ENCODE data around the gene RAB40B.

Gene RAB40B

GRCh38 chr17:82670661-82671450 is 27.6 kb downstream of the RAB40B start:
- H3K9me3 ChIP-seq (ENCODE audit: insufficient read depth, low read length), result no peaks in the 10 kb centered on the region
- TF ChIP-seq, protein P1, sequence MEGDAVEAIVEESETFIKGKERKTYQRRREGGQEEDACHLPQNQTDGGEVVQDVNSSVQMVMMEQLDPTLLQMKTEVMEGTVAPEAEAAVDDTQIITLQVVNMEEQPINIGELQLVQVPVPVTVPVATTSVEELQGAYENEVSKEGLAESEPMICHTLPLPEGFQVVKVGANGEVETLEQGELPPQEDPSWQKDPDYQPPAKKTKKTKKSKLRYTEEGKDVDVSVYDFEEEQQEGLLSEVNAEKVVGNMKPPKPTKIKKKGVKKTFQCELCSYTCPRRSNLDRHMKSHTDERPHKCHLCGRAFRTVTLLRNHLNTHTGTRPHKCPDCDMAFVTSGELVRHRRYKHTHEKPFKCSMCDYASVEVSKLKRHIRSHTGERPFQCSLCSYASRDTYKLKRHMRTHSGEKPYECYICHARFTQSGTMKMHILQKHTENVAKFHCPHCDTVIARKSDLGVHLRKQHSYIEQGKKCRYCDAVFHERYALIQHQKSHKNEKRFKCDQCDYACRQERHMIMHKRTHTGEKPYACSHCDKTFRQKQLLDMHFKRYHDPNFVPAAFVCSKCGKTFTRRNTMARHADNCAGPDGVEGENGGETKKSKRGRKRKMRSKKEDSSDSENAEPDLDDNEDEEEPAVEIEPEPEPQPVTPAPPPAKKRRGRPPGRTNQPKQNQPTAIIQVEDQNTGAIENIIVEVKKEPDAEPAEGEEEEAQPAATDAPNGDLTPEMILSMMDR (IDR thresholded peaks at IDR 0.05; ENCODE audit: low read depth, low read length), result no peak
- no peak for TF ChIP-seq EZH2phosphoT487 (IDR thresholded peaks at IDR 0.05; ENCODE audit: low read depth)
- no peaks in the 10 kb centered on the region for H4K20me1 ChIP-seq (ENCODE audit: insufficient read depth, low read length)
- H3K4me3 ChIP-seq (ENCODE audit: low read length), result no peak overlapping the region
- no peak overlapping the region for H3K9ac ChIP-seq (ENCODE audit: low read length)
- H3K4me2 ChIP-seq (ENCODE audit: low read length), result no peak overlapping the region
- peaks cover 3% of the 10 kb centered on the region for H3K36me3 ChIP-seq (replicated peaks; ENCODE audit: low read depth, low read length)
- H3K4me1 ChIP-seq (ENCODE audit: low read length), result peaks cover 5% of the 10 kb centered on the region
- no peak overlapping the region for H2AFZ ChIP-seq (ENCODE audit: low read depth, low read length)
- no peaks in the 10 kb centered on the region for H3K27me3 ChIP-seq (ENCODE audit: low read depth, low read length)
- no peaks in the 10 kb centered on the region for H3K79me2 ChIP-seq (ENCODE audit: low read length)
- H3K27ac ChIP-seq (ENCODE audit: low read length), result no peak overlapping the region

DNA sequence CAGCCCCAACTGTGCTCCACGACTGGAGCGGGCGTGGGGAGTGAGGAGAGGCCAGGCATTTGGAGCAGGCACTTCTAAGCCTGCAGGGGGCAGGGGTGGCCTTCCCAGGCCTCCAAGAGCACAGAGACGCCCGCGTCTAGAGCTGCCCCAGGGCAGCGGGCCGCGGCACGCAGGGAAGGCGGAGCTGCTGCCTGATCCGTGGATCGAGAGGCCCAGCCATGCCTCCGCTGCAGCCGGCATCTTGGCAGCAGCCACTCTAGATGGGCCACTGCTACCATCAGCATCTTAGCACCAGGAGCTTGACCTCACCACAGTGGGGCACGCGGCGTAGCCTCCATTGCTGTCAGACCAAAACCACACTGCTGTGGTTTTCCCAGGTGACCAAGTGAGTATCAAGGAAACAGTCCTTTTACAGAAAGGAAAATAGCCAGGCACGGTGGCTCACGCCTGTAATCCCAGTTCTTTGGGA is 29.8 kb downstream of the RAB40B start:
- Histone ChIP-seq H3K79me2 (ENCODE audit: low read length) (no peaks in the 10 kb centered on the region), H4K20me1 (ENCODE audit: insufficient read depth, low read length) (no peaks in the 10 kb centered on the region), H3K9ac (ENCODE audit: low read length) (peak overlapping the region; percentile 72), H3K4me2 (ENCODE audit: low read length) (peak overlapping the region; percentile 100), H3K4me1 (ENCODE audit: low read length) (peaks cover 5% of the 10 kb centered on the region), H2AFZ (ENCODE audit: low read depth, low read length) (peak overlapping the region; percentile 92), H3K4me3 (ENCODE audit: low read length) (peak overlapping the region; percentile 89), H3K27me3 (ENCODE audit: low read depth, low read length) (no peaks in the 10 kb centered on the region), H3K9me3 (ENCODE audit: insufficient read depth, low read length) (no peaks in the 10 kb centered on the region), H3K36me3 (replicated peaks; ENCODE audit: low read depth, low read length) (peaks cover 3% of the 10 kb centered on the region), H3K27ac (ENCODE audit: low read length) (peak overlapping the region; percentile 20; the same call in 1 of the 2 replicates)
- TF ChIP-seq, protein P1 (IDR thresholded peaks at IDR 0.05; ENCODE audit: low read depth, low read length), result peak; percentile 80
- TF ChIP-seq EZH2phosphoT487 (IDR thresholded peaks at IDR 0.05; ENCODE audit: low read depth), result no peak

DNA sequence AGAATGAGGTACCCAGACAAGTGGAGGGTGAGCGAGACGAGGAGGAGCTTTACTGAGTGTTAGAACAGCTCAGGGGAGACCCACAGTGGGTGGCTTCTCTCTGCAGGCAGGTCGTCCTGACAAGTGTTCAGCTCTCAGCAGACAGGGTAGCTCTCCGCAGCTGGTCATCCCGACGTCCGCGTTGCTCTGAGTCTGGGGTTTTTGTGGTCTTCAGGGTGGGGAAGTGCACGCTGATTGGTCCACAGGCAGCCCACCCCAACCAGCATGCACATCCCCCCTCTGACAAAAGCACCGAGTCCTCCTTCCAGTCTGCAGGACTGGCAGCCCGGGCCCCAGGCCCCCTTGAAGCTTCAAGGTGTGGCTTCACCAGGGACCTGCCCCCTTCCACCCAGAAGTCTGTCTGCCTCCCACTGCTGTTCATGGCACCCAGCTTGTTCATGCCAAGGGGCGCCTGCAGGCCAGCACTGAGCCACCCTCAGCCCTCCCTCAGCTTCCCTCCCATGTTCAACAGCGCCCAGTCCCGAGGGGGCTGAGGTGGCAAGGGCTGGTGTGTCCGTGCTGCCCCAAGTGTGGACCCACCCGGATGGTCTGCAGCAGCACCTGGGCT is 30.4 kb downstream of the RAB40B start:
- no peak overlapping the region for H3K27ac ChIP-seq (ENCODE audit: low read length)
- H3K4me1 ChIP-seq (ENCODE audit: low read length), result peaks cover 5% of the 10 kb centered on the region
- no peaks in the 10 kb centered on the region for H3K79me2 ChIP-seq (ENCODE audit: low read length)
- no peaks in the 10 kb centered on the region for H4K20me1 ChIP-seq (ENCODE audit: insufficient read depth, low read length)
- H3K9ac ChIP-seq (ENCODE audit: low read length), result no peak overlapping the region; the same call in 1 of the 2 replicates
- H3K4me2 ChIP-seq (ENCODE audit: low read length), result peak overlapping the region; percentile 100
- no peaks in the 10 kb centered on the region for H3K36me3 ChIP-seq (replicated peaks; ENCODE audit: low read depth, low read length)
- H3K9me3 ChIP-seq (ENCODE audit: insufficient read depth, low read length), result no peaks in the 10 kb centered on the region
- TF ChIP-seq, protein P1 (IDR thresholded peaks at IDR 0.05; ENCODE audit: low read depth, low read length), result no peak
- TF ChIP-seq EZH2phosphoT487 (IDR thresholded peaks at IDR 0.05; ENCODE audit: low read depth), result no peak
- no peak overlapping the region for H2AFZ ChIP-seq (ENCODE audit: low read depth, low read length)
- H3K4me3 ChIP-seq (ENCODE audit: low read length), result peak overlapping the region; percentile 89
- H3K27me3 ChIP-seq (ENCODE audit: low read depth, low read length), result no peaks in the 10 kb centered on the region

GRCh38 chr17:82667668-82668000 is 30.9 kb downstream of the RAB40B start:
- Histone ChIP-seq H3K9me3 (ENCODE audit: insufficient read depth, low read length) (no peaks in the 10 kb centered on the region), H3K79me2 (ENCODE audit: low read length) (no peaks in the 10 kb centered on the region), H3K9ac (ENCODE audit: low read length) (no peak overlapping the region), H3K4me2 (ENCODE audit: low read length) (no peak overlapping the region), H2AFZ (ENCODE audit: low read depth, low read length) (no peak overlapping the region), H3K27me3 (ENCODE audit: low read depth, low read length) (no peaks in the 10 kb centered on the region), H3K27ac (ENCODE audit: low read length) (no peak overlapping the region), H3K36me3 (replicated peaks; ENCODE audit: low read depth, low read length) (no peaks in the 10 kb centered on the region), H4K20me1 (ENCODE audit: insufficient read depth, low read length) (no peaks in the 10 kb centered on the region), H3K4me1 (ENCODE audit: low read length) (peaks cover 5% of the 10 kb centered on the region), H3K4me3 (ENCODE audit: low read length) (no peak overlapping the region)
- no peak for TF ChIP-seq EZH2phosphoT487 (IDR thresholded peaks at IDR 0.05; ENCODE audit: low read depth)
- TF ChIP-seq, protein P1 (IDR thresholded peaks at IDR 0.05; ENCODE audit: low read depth, low read length), result no peak
